GM12878 (cell line): ENCODE data around the gene GTF2IRD1. TPM values are rescaled to one million over a fixed set of nuclear protein-coding genes. Genes with fewer than 3 reads are reported as not detected.

ENCODE experiments used
- ATAC-seq: fragments of 200-7000 bp; cut with Tn5 transposase; 3 replicates; pipeline ENCODE4 v1.9.1; 2020; ENCODE audit warnings: mild to moderate bottlenecking, moderate library complexity
- BruUV-seq: library from RNA; stranded (reverse); fragments of 400-500 nt; replicated peaks from 2 replicates; lab custom pipeline; 2021; lab: Mats Ljungman, UMichigan
- CTCF ChIA-PET: fragments of 300-600 bp; sonication (Branson Sonifier 250); formaldehyde crosslinking; extraction: SDS; loops from one replicate; lab custom pipeline; 2021; ENCODE audit warnings: inconsistent platforms; lab: Yijun Ruan, JAX
- POLR2A ChIA-PET: fragments of 350-600 bp; formaldehyde crosslinking; extraction: SDS; loops from one replicate; lab custom pipeline; 2021; ENCODE audit warnings: inconsistent platforms; lab: Charles Lee
- RAD21 ChIA-PET: fragments of 300-600 bp; sonication (Branson Sonifier 250); formaldehyde crosslinking; loops from one replicate; lab custom pipeline; 2023; ENCODE audit warnings: antibody characterized with exemption; ENCODE audit not compliant: unreplicated experiment; lab: Charles Lee
- SMC1A ChIA-PET: fragments of 300-600 bp; sonication (Branson Sonifier 250); formaldehyde crosslinking; loops from one replicate; lab custom pipeline; 2023; ENCODE audit not compliant: unreplicated experiment, uncharacterized antibody; lab: Charles Lee
- DNase-seq: peaks from one replicate; pipeline ENCODE4 v3.0.0-alpha.2; 2011; ENCODE audit warnings: low read depth, low spot score
- FAIRE-seq: peaks from 3 replicates; lab custom pipeline; 2011; peaks lifted over from hg19 to GRCh38; lab: Jason Lieb, UNC
- H2AFZ ChIP-seq: 2 replicates; pipeline ENCODE4 v1.6.0; 2011; ENCODE audit warnings: low read depth, low read length, control low read depth; ENCODE audit not compliant: control insufficient read depth
- H3K27ac ChIP-seq: 2 replicates; pipeline ENCODE4 v1.5.1; 2011; ENCODE audit warnings: control low read depth; ENCODE audit not compliant: control insufficient read depth, insufficient read depth
- H3K27me3 ChIP-seq, 2 experiments: replicated peaks in 1 of 2; 2 replicates each; pipeline versions ENCODE4 v1.6.0 to v1.6.1; 2011; ENCODE audit warnings: low read length in 1 of 2; ENCODE audit not compliant: control insufficient read depth in 2 of 2, insufficient read depth in 2 of 2
- H3K36me3 ChIP-seq, 2 experiments: 2 replicates each; pipeline ENCODE4 v1.5.1; 2011; ENCODE audit warnings: low read length in 1 of 2; ENCODE audit not compliant: control insufficient read depth in 2 of 2, insufficient read depth in 2 of 2
- H3K4me1 ChIP-seq: 2 replicates; pipeline ENCODE4 v1.6.1; 2011; ENCODE audit warnings: mild to moderate bottlenecking, low read length, moderate library complexity, mixed read lengths; ENCODE audit not compliant: control insufficient read depth, insufficient read depth
- H3K4me2 ChIP-seq: 2 replicates; pipeline ENCODE4 v1.6.0; 2011; ENCODE audit warnings: control low read depth; ENCODE audit not compliant: control insufficient read depth, insufficient read depth
- H3K4me3 ChIP-seq: fragments of 200-600 bp; sonication (generic); 2 replicates; pipeline ENCODE4 v1.5.1; 2016
- H3K79me2 ChIP-seq: 2 replicates; pipeline ENCODE4 v1.6.0; 2011; ENCODE audit warnings: low read length; ENCODE audit not compliant: control insufficient read depth, insufficient read depth
- H3K9ac ChIP-seq: 2 replicates; pipeline ENCODE4 v1.8.0; 2011; ENCODE audit warnings: low read length, control low read depth, mixed read lengths; ENCODE audit not compliant: control insufficient read depth, insufficient read depth
- H3K9me3 ChIP-seq: replicated peaks from 3 replicates; pipeline ENCODE4 v1.5.1; 2011; ENCODE audit warnings: mild to moderate bottlenecking, low read length; ENCODE audit not compliant: control insufficient read depth, insufficient read depth
- H4K20me1 ChIP-seq: 2 replicates; pipeline ENCODE4 v1.6.0; 2011; ENCODE audit not compliant: control insufficient read depth, insufficient read depth
- ASH2L ChIP-seq: fragments of 300-600, 200-600 bp; sonication (generic); IDR thresholded peaks from 2 replicates; pipeline ENCODE4 v1.6.1; 2017; ENCODE audit warnings: low read depth, mild to moderate bottlenecking, borderline replicate concordance
- DPF2 ChIP-seq: fragments of 450-650 bp; IDR thresholded peaks from 2 replicates; pipeline ENCODE4 v1.6.1; 2017; ENCODE audit warnings: mild to moderate bottlenecking
- FOXM1 ChIP-seq: IDR thresholded peaks from 2 replicates; pipeline ENCODE4 v1.6.1; 2012; ENCODE audit warnings: low read depth, mild to moderate bottlenecking, inconsistent platforms, low read length, moderate library complexity
- NFIC ChIP-seq: IDR thresholded peaks from 2 replicates; pipeline ENCODE4 v1.6.1; 2012; ENCODE audit warnings: low read depth, mild to moderate bottlenecking, inconsistent platforms, low read length, moderate library complexity
- NR2C2 ChIP-seq: IDR thresholded peaks from 2 replicates; pipeline ENCODE4 v1.6.1; 2011; ENCODE audit warnings: borderline replicate concordance, low read depth; ENCODE audit not compliant: control insufficient read depth, insufficient read length
- REST ChIP-seq: IDR thresholded peaks from 2 replicates; pipeline ENCODE4 v1.6.1; 2012; ENCODE audit warnings: mild to moderate bottlenecking, low read depth, low read length
- ZNF24 ChIP-seq: fragments of 450-650 bp; IDR thresholded peaks from 2 replicates; pipeline ENCODE4 v1.6.1; 2017; ENCODE audit warnings: antibody characterized with exemption, mild to moderate bottlenecking
- ZNF592 ChIP-seq: fragments of 450-650 bp; IDR thresholded peaks from 2 replicates; pipeline ENCODE4 v1.6.1; 2017; ENCODE audit warnings: mild to moderate bottlenecking, moderate library complexity
- WGBS: methylation state at CpG from one replicate; pipeline ENCODE4 v1.1.6; 2016; ENCODE audit warnings: low lambda C conversion rate; ENCODE audit not compliant: insufficient replicate concordance, insufficient coverage; ENCODE audit errors: missing lambda C conversion rate; 5-methylcytosine and 5-hydroxymethylcytosine counted together
- in situ Hi-C: fragments of 300-500 bp; cut with MboI; formaldehyde crosslinking; loops from 9 replicates; pipeline ENCODE4 v1.14.3; 2018; ENCODE audit warnings: mixed read lengths
- intact Hi-C: fragments of 100-400 bp; cut with micrococcal nuclease; formaldehyde crosslinking; loops from one replicate; pipeline ENCODE4 v1.14.2; 2022; ENCODE audit not compliant: unreplicated experiment
- polyA plus RNA-seq, 11 experiments: library from polyadenylated mRNA; depleted of rRNA in 4 of 11; unstranded in 6 of 11; stranded (reverse) in 5 of 11; fragments of >200 nt; fragmentation: Nextera tagmentation in 4 of 11; fragmentation: Illumina TruSeq in 1 of 11; extraction: Ambion mirVana in 4 of 11; extraction: Trizol in 1 of 11; gene quantifications; 1 replicate in 1 of 11; 2 replicates in 10 of 11; pipeline versions ENCODE4 v1.2.1 to v1.2.3, GENCODE V29; 2011 to 2016; ENCODE audit warnings: inconsistent platforms in 2 of 11, missing spikeins in 2 of 11, low read depth in 1 of 11
- total RNA-seq, 4 experiments: library from RNA; depleted of rRNA in 3 of 4; stranded (reverse); fragments of >200 nt in 3 of 4; fragmentation: Illumina TruSeq in 1 of 4; extraction: Trizol in 1 of 4; gene quantifications; 2 replicates each; pipeline versions ENCODE4 v1.2.1 to v1.2.3, GENCODE V29; 2013 to 2021

The GTF2IRD1 gene
- total and polyA plus RNA-seq, 10 of the 15 experiments (the other 5 are each of a cell fraction or from before 2014, with no cell fraction given), result 0.48 to 3.0 (median 1.3) TPM

- ATAC-seq (no peak), FAIRE-seq (no peak), DNase-seq (no peak)
- no peaks in the 10 kb centered on the region; the same call in 2 of the 3 replicates for H3K9me3 ChIP-seq
- no peak overlapping the region for H3K9ac ChIP-seq
- ChIA-PET RAD21 (no interaction called here), CTCF (no interaction called here), SMC1A (no interaction called here), POLR2A (no interaction called here)
- H3K27ac ChIP-seq, result no peak overlapping the region
- H3K4me1 ChIP-seq, result no peaks in the 10 kb centered on the region
- intact Hi-C loops (no loop called here), in situ Hi-C loops (no loop called here)
- no peaks in the 10 kb centered on the region for H3K36me3 ChIP-seq
- H4K20me1 ChIP-seq, result no peaks in the 10 kb centered on the region
- H3K27me3 ChIP-seq, result no peaks in the 10 kb centered on the region
- H2AFZ ChIP-seq, result no peak overlapping the region
- H3K79me2 ChIP-seq, result no peaks in the 10 kb centered on the region
- no peak overlapping the region for H3K4me2 ChIP-seq
- no peak for TF ChIP-seq FOXM1
- TF ChIP-seq ZNF24, result peak; percentile 96
- no peak overlapping the region for H3K4me3 ChIP-seq
- 74% methylated on average over 8 of the region's 8 CpGs for whole genome bisulfite sequencing
- no TSS peak for BruUV-seq
Observed at GRCh38 chr7:74498996-74499834, 45.5 kb downstream of the GTF2IRD1 start.

DNA sequence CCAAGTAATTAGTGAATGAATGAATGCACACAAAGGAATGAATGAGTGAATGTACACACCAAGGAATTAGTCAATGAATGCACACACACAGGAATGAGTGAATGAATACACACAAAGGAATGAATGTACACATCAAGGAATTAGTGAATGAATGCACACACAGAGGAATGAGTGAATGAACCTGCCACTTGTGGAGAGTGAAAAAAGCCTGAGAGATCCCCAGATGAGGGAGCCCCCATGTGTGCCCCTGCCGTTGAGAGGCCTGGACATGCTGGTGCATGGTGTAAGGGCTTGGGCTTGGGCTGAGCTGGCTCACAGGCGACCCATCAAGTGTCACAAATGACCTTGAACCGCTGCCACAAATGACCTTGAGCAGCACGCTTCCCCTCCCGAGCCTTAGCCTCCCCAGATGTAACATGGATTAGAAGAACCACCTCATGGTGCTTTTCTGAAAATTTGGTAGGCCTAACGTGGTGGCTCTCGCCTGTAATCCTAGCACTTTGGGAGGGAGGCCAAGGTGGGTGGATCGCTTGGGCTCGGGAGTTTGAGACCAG lies 46.2 kb downstream of the GTF2IRD1 start:
- intact Hi-C loops, result no loop called here
- SMC1A ChIA-PET, result no interaction called here
- H2AFZ ChIP-seq, result no peak overlapping the region
- TF ChIP-seq NFIC (no peak), DPF2 (no peak), ASH2L (no peak), NR2C2 (no peak), REST (no peak), ZNF592 (no peak)

More for the DNA sequence above, 46.2 kb downstream of the GTF2IRD1 start:
- ChIA-PET POLR2A (no interaction called here), CTCF (no interaction called here), RAD21 (no interaction called here)
- FAIRE-seq (no peak), ATAC-seq (no peak), DNase-seq (no peak)
- no TSS peak for BruUV-seq
- Histone ChIP-seq H3K79me2 (no peaks in the 10 kb centered on the region), H3K9me3 (no peaks in the 10 kb centered on the region; the same call in 2 of the 3 replicates), H3K4me2 (no peak overlapping the region), H3K27ac (no peak overlapping the region), H3K4me3 (no peak overlapping the region), H3K4me1 (no peaks in the 10 kb centered on the region), H3K9ac (no peak overlapping the region), H3K27me3 (no peaks in the 10 kb centered on the region), H3K36me3 (no peaks in the 10 kb centered on the region), H4K20me1 (no peaks in the 10 kb centered on the region)
- WGBS, result 51% methylated on average over 9 of the region's 9 CpGs
- in situ Hi-C loops, result no loop called here
